PC-3 (cell line): Measurements from ENCODE around the gene PACS1. TPM values are rescaled to one million over a fixed set of nuclear protein-coding genes. Genes with fewer than 3 reads are reported as not detected.

Experiments
- ATAC-seq: fragments of 200-7000 bp; cut with Tn5 transposase; 2 replicates; pipeline ENCODE4 v1.9.1; 2020; ENCODE audit warnings: mild to moderate bottlenecking, moderate library complexity
- BruUV-seq: library from RNA; stranded (reverse); fragments of 400-500 nt; replicated peaks from 2 replicates; lab custom pipeline; 2021; lab: Mats Ljungman, UMichigan
- CTCF ChIA-PET: fragments of 300-600 bp; sonication (Branson Sonifier 250); formaldehyde crosslinking; loops from one replicate; lab custom pipeline; 2022; ENCODE audit warnings: antibody characterized with exemption; lab: Charles Lee
- POLR2A ChIA-PET: fragments of 300-600 bp; sonication (Branson Sonifier 250); formaldehyde crosslinking; loops from one replicate; lab custom pipeline; 2022; ENCODE audit warnings: antibody characterized with exemption; ENCODE audit not compliant: unreplicated experiment; lab: Charles Lee
- DNase-seq: peaks from one replicate; pipeline ENCODE4 v3.0.0-alpha.2; 2015
- H2AFZ ChIP-seq: fragments of 300-600 bp; sonication (generic); 2 replicates; pipeline ENCODE4 v1.6.0; 2016; ENCODE audit warnings: antibody characterized with exemption, low read length
- H3F3A ChIP-seq: fragments of 300-600 bp; sonication (generic); one replicate; pipeline ENCODE4 v1.6.0; 2017; ENCODE audit warnings: antibody characterized with exemption, low read length, control low read depth, mild to moderate bottlenecking; ENCODE audit not compliant: unreplicated experiment
- H3K27ac ChIP-seq: fragments of 300-600 bp; sonication (generic); 2 replicates; pipeline ENCODE4 v1.5.1; 2016; ENCODE audit warnings: mild to moderate bottlenecking, low read length
- H3K27me3 ChIP-seq: fragments of 300-600 bp; sonication (generic); 2 replicates; pipeline ENCODE4 v1.6.1; 2016; ENCODE audit warnings: low read length, mixed read lengths
- H3K36me3 ChIP-seq: fragments of 300-600 bp; sonication (generic); 2 replicates; pipeline ENCODE4 v1.6.1; 2016; ENCODE audit warnings: low read depth, mixed run types, low read length, mixed read lengths
- H3K4me1 ChIP-seq: fragments of 300-600 bp; sonication (generic); 2 replicates; pipeline ENCODE4 v1.5.1; 2016; ENCODE audit warnings: low read length; ENCODE audit not compliant: insufficient read depth
- H3K4me2 ChIP-seq: fragments of 300-600 bp; sonication (generic); 2 replicates; pipeline ENCODE4 v1.6.0; 2016; ENCODE audit warnings: low read length
- H3K4me3 ChIP-seq: fragments of 300-600 bp; sonication (generic); 2 replicates; pipeline ENCODE4 v1.5.1; 2016; ENCODE audit warnings: mild to moderate bottlenecking, low read length, mixed read lengths
- H3K79me2 ChIP-seq: fragments of 300-600 bp; sonication (generic); 2 replicates; pipeline ENCODE4 v1.6.1; 2017; ENCODE audit warnings: low read length, mixed read lengths
- H3K9ac ChIP-seq: fragments of 300-600 bp; sonication (generic); 2 replicates; pipeline ENCODE4 v1.6.0; 2016; ENCODE audit warnings: mild to moderate bottlenecking, low read length
- H3K9me2 ChIP-seq: fragments of 300-600 bp; sonication (generic); replicated peaks from 2 replicates; pipeline ENCODE4 v1.6.1; 2016; ENCODE audit warnings: mixed run types, low read length, mixed read lengths
- H3K9me3 ChIP-seq: fragments of 300-600 bp; sonication (generic); 2 replicates; pipeline ENCODE4 v1.6.1; 2016; ENCODE audit warnings: low read length, mixed read lengths
- H4K20me1 ChIP-seq: fragments of 300-600 bp; sonication (generic); 2 replicates; pipeline ENCODE4 v1.6.1; 2016; ENCODE audit warnings: low read length, mixed read lengths
- CTCF ChIP-seq: fragments of 300-600 bp; sonication (generic); conservative IDR thresholded peaks from 2 replicates; pipeline ENCODE4 v1.5.1; 2017; ENCODE audit warnings: antibody characterized with exemption, low read depth, mild to moderate bottlenecking, low read length
- EZH2 ChIP-seq: fragments of 300-600 bp; sonication (generic); IDR thresholded peaks from one replicate; pipeline ENCODE4 v1.6.1; 2017; ENCODE audit warnings: antibody characterized with exemption, mild to moderate bottlenecking, low read length; ENCODE audit not compliant: unreplicated experiment
- EZH2phosphoT487 ChIP-seq: fragments of 300-600 bp; sonication (generic); IDR thresholded peaks from 2 replicates; pipeline ENCODE4 v1.6.1; 2018; ENCODE audit warnings: mild to moderate bottlenecking, antibody characterized with exemption, low read length, borderline replicate concordance
- intact Hi-C: fragments of 100-400 bp; cut with micrococcal nuclease; formaldehyde crosslinking; loops from 2 replicates; pipeline ENCODE4 v1.9.0; 2023
- total RNA-seq: library from RNA; depleted of rRNA; stranded (reverse); fragments of >200 nt; gene quantifications from 2 replicates; pipeline ENCODE4 v1.2.3, GENCODE V29; 2014

The PACS1 gene
- total RNA-seq, 1 experiment from 2014 or later: 28.7 TPM

DNA sequence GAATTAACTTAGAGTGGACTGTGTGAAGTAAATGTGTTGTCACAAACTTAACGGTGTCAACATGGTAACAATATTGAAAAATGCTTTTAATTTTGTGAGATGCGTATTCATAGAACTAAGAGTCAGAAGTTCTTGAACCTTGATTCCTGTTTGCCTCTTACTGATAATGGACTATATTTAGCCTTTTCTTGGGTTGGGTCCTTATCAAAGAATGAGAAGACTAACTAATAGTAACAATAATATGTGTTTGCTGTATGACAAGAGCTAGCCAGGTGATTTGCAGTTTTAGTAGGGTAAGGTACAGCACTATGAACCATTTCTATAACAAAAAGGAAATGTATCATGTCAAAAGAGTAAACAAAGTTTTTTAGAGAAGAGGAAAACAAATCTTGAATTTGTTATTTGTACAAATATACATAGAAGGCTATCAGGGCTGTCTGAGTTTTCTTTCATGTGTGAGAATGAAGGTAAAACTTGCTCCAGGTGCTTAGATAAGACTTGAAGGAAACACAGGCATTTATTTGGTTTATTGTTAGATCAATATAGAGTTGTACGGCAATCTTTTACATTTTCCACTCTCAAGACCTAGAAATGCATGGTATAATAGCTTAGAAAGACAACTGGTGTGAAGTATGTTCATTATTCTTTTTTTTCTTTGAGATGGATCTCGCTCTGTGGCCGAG lies 74.1 kb downstream of the PACS1 start:
- TF ChIP-seq CTCF (no peak), EZH2 (no peak), EZH2phosphoT487 (no peak)
- no peak overlapping the region for H3K27ac ChIP-seq
- no peak overlapping the region for H3K4me2 ChIP-seq
- no peaks in the 10 kb centered on the region for H3K9me3 ChIP-seq
- ATAC-seq: no peak
- no peak overlapping the region for H3K9ac ChIP-seq
- no peak for DNase-seq
- ChIA-PET POLR2A (no interaction called here), CTCF (no interaction called here)
- H2AFZ ChIP-seq: no peak overlapping the region
- no peak overlapping the region for H3K4me3 ChIP-seq
- no peaks in the 10 kb centered on the region for H3K9me2 ChIP-seq
- H3K4me1 ChIP-seq: peaks cover 29% of the 10 kb centered on the region
- intact Hi-C loops: loop anchor here (2.0 kb wide), 1 partner anchor 45 kb away; no protein-coding TSS in a partner anchor
- no peaks in the 10 kb centered on the region for H3F3A ChIP-seq
- no peaks in the 10 kb centered on the region for H4K20me1 ChIP-seq
- H3K36me3 ChIP-seq: peaks cover 3% of the 10 kb centered on the region; the same call in 1 of the 2 replicates
- H3K79me2 ChIP-seq: peaks cover 22% of the 10 kb centered on the region
- BruUV-seq: no TSS peak
- no peaks in the 10 kb centered on the region for H3K27me3 ChIP-seq

- ChIA-PET POLR2A (no interaction called here), CTCF (no interaction called here)
- no peaks in the 10 kb centered on the region for H3K9me2 ChIP-seq
- no peak overlapping the region for H3K9ac ChIP-seq
- no peak overlapping the region for H3K4me2 ChIP-seq
- intact Hi-C loops: no loop called here
- peaks cover 29% of the 10 kb centered on the region for H3K4me1 ChIP-seq
- H3K79me2 ChIP-seq: peaks cover 9% of the 10 kb centered on the region; the same call in 1 of the 2 replicates
- H3K27ac ChIP-seq: no peak overlapping the region
- no peak overlapping the region for H3K4me3 ChIP-seq
- H3K9me3 ChIP-seq: no peaks in the 10 kb centered on the region
- DNase-seq (peak; percentile 8), ATAC-seq (0 out of 2 replicates have a peak, but pooled peaks have one; percentile 14)
- no peak for TF ChIP-seq CTCF
- TF ChIP-seq EZH2: no peak
- TF ChIP-seq EZH2phosphoT487: no peak
- BruUV-seq: no TSS peak
- no peak overlapping the region for H2AFZ ChIP-seq
- no peaks in the 10 kb centered on the region for H4K20me1 ChIP-seq
- H3K27me3 ChIP-seq: no peaks in the 10 kb centered on the region
- peaks cover 3% of the 10 kb centered on the region; the same call in 1 of the 2 replicates for H3K36me3 ChIP-seq
- no peaks in the 10 kb centered on the region for H3F3A ChIP-seq
These were observed 76.0 kb downstream of the PACS1 start for GRCh38 chr11:66146074-66146473.

GRCh38 chr11:66146940-66147339 lies 76.9 kb downstream of the PACS1 start:
- Histone ChIP-seq H3K36me3 (peaks cover 3% of the 10 kb centered on the region; the same call in 1 of the 2 replicates), H3K4me2 (no peak overlapping the region), H3F3A (no peaks in the 10 kb centered on the region), H2AFZ (no peak overlapping the region), H3K27ac (no peak overlapping the region), H3K4me1 (peaks cover 24% of the 10 kb centered on the region), H3K79me2 (peaks cover 9% of the 10 kb centered on the region; the same call in 1 of the 2 replicates), H4K20me1 (no peaks in the 10 kb centered on the region), H3K9me2 (no peaks in the 10 kb centered on the region), H3K4me3 (no peak overlapping the region), H3K27me3 (no peaks in the 10 kb centered on the region), H3K9ac (no peak overlapping the region), H3K9me3 (no peaks in the 10 kb centered on the region)
- BruUV-seq: no TSS peak
- ChIA-PET POLR2A (no interaction called here), CTCF (no interaction called here)
- ATAC-seq (no peak), DNase-seq (no peak)
- no peak for TF ChIP-seq EZH2
- no peak for TF ChIP-seq EZH2phosphoT487
- TF ChIP-seq CTCF: no peak
- intact Hi-C loops: no loop called here
